HepG2 (cell line): ENCODE measurements around the gene GCH1. TPM values are rescaled to one million over a fixed set of nuclear protein-coding genes. Genes with fewer than 3 reads are reported as not detected.

Source experiments
- ARNT ChIP-seq: fragments of 450-650 bp; IDR thresholded peaks from 2 replicates; pipeline ENCODE4 v1.6.1; 2017
- BATF2 ChIP-seq: sonication (generic); formaldehyde crosslinking; IDR thresholded peaks from 2 replicates; pipeline ENCODE4 v1.8.0; 2022; ENCODE audit warnings: mild to moderate bottlenecking, missing genetic modification reagents, moderate library complexity
- DMAP1 ChIP-seq: IDR thresholded peaks from 2 replicates; pipeline ENCODE4 v1.6.1; 2016
- EED ChIP-seq: sonication (generic); formaldehyde crosslinking; IDR thresholded peaks from 2 replicates; pipeline ENCODE4 v1.5.0; 2020; ENCODE audit warnings: mild to moderate bottlenecking, missing genetic modification reagents
- HMGA1 ChIP-seq: sonication (generic); formaldehyde crosslinking; conservative IDR thresholded peaks from 2 replicates; pipeline ENCODE4 v1.4.0; 2020; ENCODE audit warnings: missing genetic modification reagents
- HNF4A ChIP-seq: sonication (generic); formaldehyde crosslinking; IDR thresholded peaks from 2 replicates; pipeline ENCODE4 v1.4.0; 2020; ENCODE audit warnings: missing genetic modification reagents
- KLF9 ChIP-seq: IDR thresholded peaks from 2 replicates; pipeline ENCODE4 v1.6.1; 2016; ENCODE audit warnings: low read depth
- POLR2AphosphoS5 ChIP-seq: IDR thresholded peaks from 2 replicates; pipeline ENCODE4 v1.6.1; 2012; ENCODE audit warnings: low read depth, low read length
- RELA ChIP-seq: sonication (generic); formaldehyde crosslinking; IDR thresholded peaks from 2 replicates; pipeline ENCODE4 v1.4.0; 2020; ENCODE audit warnings: missing genetic modification reagents
- SAP130 ChIP-seq: IDR thresholded peaks from 2 replicates; pipeline ENCODE4 v1.6.1; 2016; ENCODE audit warnings: low read depth
- TP53 ChIP-seq: sonication (generic); formaldehyde crosslinking; conservative IDR thresholded peaks from 2 replicates; pipeline ENCODE4 v1.4.0; 2020; ENCODE audit warnings: missing genetic modification reagents
- U2AF2 ChIP-seq: fragments of 200-400 bp; formaldehyde crosslinking; IDR thresholded peaks from 2 replicates; pipeline ENCODE4 v1.6.1; 2017; ENCODE audit warnings: low read depth, mild to moderate bottlenecking, low read length
- ZBTB4 ChIP-seq: sonication (generic); formaldehyde crosslinking; IDR thresholded peaks from 2 replicates; pipeline ENCODE4 v1.4.0; 2020; ENCODE audit warnings: missing genetic modification reagents, mild to moderate bottlenecking, borderline replicate concordance
- ZNF230 ChIP-seq: sonication (generic); formaldehyde crosslinking; IDR thresholded peaks from 2 replicates; pipeline ENCODE4 v1.4.0; 2020; ENCODE audit warnings: mild to moderate bottlenecking, missing genetic modification reagents
- ZNF296 ChIP-seq: sonication (generic); formaldehyde crosslinking; conservative IDR thresholded peaks from 2 replicates; pipeline ENCODE4 v1.5.0; 2020; ENCODE audit warnings: mild to moderate bottlenecking, missing genetic modification reagents
- ZNF644 ChIP-seq: IDR thresholded peaks from 2 replicates; pipeline ENCODE4 v1.6.1; 2016; ENCODE audit warnings: low read depth
- ZNF672 ChIP-seq: sonication (generic); formaldehyde crosslinking; IDR thresholded peaks from 2 replicates; pipeline ENCODE4 v1.8.1; 2022; ENCODE audit warnings: missing genetic modification reagents
- ZNF747 ChIP-seq: sonication (generic); formaldehyde crosslinking; IDR thresholded peaks from 2 replicates; pipeline ENCODE4 v1.8.1; 2023; ENCODE audit warnings: missing genetic modification reagents, mild to moderate bottlenecking, borderline replicate concordance
- polyA plus RNA-seq, 8 experiments: library from polyadenylated mRNA; depleted of rRNA in 3 of 8; stranded (reverse) in 7 of 8; unstranded in 1 of 8; fragments of >200 nt; fragmentation: Illumina TruSeq in 4 of 8; extraction: Trizol in 4 of 8; gene quantifications; 2 replicates each; pipeline versions ENCODE4 v1.2.1 to v1.2.3, GENCODE V29; 2011 to 2016; ENCODE audit warnings: low read depth in 4 of 8, missing spikeins in 1 of 8, mixed read lengths in 1 of 8; ENCODE audit not compliant: insufficient read depth in 1 of 8
- total RNA-seq, 5 experiments: library from RNA; depleted of rRNA; stranded (reverse); fragments of >200 nt; fragmentation: Illumina TruSeq; extraction: Trizol; gene quantifications; 2 replicates each; pipeline ENCODE4 v1.2.3, GENCODE V29; 2016; ENCODE audit warnings: low read depth in 1 of 5
- TF ChIP-seq, protein P1 (sequence below): sonication (generic); formaldehyde crosslinking; IDR thresholded peaks from 2 replicates; pipeline ENCODE4 v1.8.0; 2022; ENCODE audit warnings: missing genetic modification reagents, low read depth, mild to moderate bottlenecking, borderline replicate concordance
- TF ChIP-seq, protein P2 (sequence below): sonication (generic); formaldehyde crosslinking; IDR thresholded peaks from 2 replicates; pipeline ENCODE4 v1.8.0; 2023; ENCODE audit warnings: mild to moderate bottlenecking, missing genetic modification reagents
- TF ChIP-seq, protein P3 (sequence below): sonication (generic); formaldehyde crosslinking; conservative IDR thresholded peaks from 2 replicates; pipeline ENCODE4 v1.8.0; 2022; ENCODE audit warnings: low read depth, missing genetic modification reagents
- TF ChIP-seq, protein P4 (sequence below): sonication (generic); formaldehyde crosslinking; IDR thresholded peaks from 2 replicates; pipeline ENCODE4 v1.5.0; 2020; ENCODE audit warnings: mild to moderate bottlenecking, missing genetic modification reagents, borderline replicate concordance

Gene GCH1
- total and polyA plus RNA-seq, 2 of the 13 experiments (the other 11 are each of a cell fraction or from before 2014, with no cell fraction given) = 15.0 to 25.2 TPM

DNA sequence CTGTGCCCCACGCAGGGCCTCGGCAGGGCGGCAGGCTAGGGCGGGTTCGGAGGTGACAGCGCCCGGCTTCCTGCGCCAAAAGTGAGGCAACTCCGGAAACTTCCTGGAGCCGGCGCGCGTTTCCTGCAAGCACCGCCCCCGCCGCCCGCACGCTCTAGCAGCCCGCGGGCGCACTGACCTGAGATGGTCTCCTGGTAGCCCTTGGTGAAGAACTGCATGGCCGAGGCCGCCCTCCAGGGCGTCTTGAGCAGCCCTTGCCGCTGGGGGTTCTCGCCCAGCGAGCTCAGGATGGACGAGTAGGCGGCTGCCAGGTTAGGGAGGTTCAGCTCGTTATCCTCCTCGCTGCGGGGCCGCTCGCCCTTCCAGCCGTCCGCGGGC lies 494 bp downstream of the GCH1 start (continued):
- TF ChIP-seq, protein P1, sequence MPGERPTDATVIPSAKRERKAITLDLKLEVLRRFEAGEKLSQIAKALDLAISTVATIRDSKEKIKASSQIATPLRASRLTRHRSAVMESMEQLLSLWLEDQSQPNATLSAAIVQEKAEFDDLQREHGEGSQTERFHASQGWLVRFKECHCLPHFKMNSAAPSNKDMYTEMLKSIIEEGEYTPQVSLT (CRISPR knock-in tag) = no peak
- TF ChIP-seq EED (CRISPR knock-in tag) (no peak), POLR2AphosphoS5 (no peak), U2AF2 (no peak), SAP130 (CRISPR knock-in tag) (peak; percentile 85), ZNF672 (no peak), HMGA1 (CRISPR knock-in tag) (no peak), TP53 (no peak), ZBTB4 (CRISPR knock-in tag) (no peak), HNF4A (CRISPR knock-in tag) (no peak), ARNT (no peak), ZNF644 (no peak), RELA (CRISPR knock-in tag) (no peak), ZNF296 (CRISPR knock-in tag) (no peak), DMAP1 (CRISPR knock-in tag) (peak; percentile 59), ZNF747 (CRISPR knock-in tag) (no peak), ZNF230 (CRISPR knock-in tag) (0 out of 2 replicates have a peak, but pooled peaks have one; percentile 2), BATF2 (CRISPR knock-in tag) (no peak), KLF9 (CRISPR knock-in tag) (peak; percentile 34; the same call in 1 of the 2 replicates)
- TF ChIP-seq, protein P2, sequence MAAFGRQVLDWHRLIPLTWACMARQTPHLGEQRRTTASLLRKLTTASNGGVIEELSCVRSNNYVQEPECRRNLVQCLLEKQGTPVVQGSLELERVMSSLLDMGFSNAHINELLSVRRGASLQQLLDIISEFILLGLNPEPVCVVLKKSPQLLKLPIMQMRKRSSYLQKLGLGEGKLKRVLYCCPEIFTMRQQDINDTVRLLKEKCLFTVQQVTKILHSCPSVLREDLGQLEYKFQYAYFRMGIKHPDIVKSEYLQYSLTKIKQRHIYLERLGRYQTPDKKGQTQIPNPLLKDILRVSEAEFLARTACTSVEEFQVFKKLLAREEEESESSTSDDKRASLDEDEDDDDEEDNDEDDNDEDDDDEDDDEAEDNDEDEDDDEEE (CRISPR knock-in tag) = no peak
- TF ChIP-seq, protein P3, sequence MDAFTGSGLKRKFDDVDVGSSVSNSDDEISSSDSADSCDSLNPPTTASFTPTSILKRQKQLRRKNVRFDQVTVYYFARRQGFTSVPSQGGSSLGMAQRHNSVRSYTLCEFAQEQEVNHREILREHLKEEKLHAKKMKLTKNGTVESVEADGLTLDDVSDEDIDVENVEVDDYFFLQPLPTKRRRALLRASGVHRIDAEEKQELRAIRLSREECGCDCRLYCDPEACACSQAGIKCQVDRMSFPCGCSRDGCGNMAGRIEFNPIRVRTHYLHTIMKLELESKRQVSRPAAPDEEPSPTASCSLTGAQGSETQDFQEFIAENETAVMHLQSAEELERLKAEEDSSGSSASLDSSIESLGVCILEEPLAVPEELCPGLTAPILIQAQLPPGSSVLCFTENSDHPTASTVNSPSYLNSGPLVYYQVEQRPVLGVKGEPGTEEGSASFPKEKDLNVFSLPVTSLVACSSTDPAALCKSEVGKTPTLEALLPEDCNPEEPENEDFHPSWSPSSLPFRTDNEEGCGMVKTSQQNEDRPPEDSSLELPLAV (CRISPR knock-in tag) = no peak
- TF ChIP-seq, protein P4, sequence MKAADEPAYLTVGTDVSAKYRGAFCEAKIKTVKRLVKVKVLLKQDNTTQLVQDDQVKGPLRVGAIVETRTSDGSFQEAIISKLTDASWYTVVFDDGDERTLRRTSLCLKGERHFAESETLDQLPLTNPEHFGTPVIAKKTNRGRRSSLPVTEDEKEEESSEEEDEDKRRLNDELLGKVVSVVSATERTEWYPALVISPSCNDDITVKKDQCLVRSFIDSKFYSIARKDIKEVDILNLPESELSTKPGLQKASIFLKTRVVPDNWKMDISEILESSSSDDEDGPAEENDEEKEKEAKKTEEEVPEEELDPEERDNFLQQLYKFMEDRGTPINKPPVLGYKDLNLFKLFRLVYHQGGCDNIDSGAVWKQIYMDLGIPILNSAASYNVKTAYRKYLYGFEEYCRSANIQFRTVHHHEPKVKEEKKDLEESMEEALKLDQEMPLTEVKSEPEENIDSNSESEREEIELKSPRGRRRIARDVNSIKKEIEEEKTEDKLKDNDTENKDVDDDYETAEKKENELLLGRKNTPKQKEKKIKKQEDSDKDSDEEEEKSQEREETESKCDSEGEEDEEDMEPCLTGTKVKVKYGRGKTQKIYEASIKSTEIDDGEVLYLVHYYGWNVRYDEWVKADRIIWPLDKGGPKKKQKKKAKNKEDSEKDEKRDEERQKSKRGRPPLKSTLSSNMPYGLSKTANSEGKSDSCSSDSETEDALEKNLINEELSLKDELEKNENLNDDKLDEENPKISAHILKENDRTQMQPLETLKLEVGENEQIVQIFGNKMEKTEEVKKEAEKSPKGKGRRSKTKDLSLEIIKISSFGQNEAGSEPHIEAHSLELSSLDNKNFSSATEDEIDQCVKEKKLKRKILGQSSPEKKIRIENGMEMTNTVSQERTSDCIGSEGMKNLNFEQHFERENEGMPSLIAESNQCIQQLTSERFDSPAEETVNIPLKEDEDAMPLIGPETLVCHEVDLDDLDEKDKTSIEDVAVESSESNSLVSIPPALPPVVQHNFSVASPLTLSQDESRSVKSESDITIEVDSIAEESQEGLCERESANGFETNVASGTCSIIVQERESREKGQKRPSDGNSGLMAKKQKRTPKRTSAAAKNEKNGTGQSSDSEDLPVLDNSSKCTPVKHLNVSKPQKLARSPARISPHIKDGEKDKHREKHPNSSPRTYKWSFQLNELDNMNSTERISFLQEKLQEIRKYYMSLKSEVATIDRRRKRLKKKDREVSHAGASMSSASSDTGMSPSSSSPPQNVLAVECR (CRISPR knock-in tag) = peak; percentile 91
